Heart left ventricle (tissue), 13 donors: ENCODE data around the gene KRTAP5-6.

Source experiments
- POLR2A ChIP-seq, 2 donors: fragments of 450-650 bp; IDR thresholded peaks; one replicate each; pipeline ENCODE4 v1.6.1; 2017; ENCODE audit warnings: antibody characterized with exemption in 2 of 2, mild to moderate bottlenecking in 2 of 2, moderate library complexity in 2 of 2
- TF ChIP-seq, protein P1 (sequence below), 12 donors: fragments of 200-600 bp; sonication (generic) in 4 of 12; IDR thresholded peaks; one replicate each; pipeline versions ENCODE4 v1.5.0 to v1.8.0; 2018 to 2022; ENCODE audit warnings: antibody characterized with exemption in 12 of 12, mild to moderate bottlenecking in 5 of 12
- donor health status: ischemic (EF 13 %, LVEDD 7.1; RV severe dilation, severe dysfunction).
- donor health status: DM: no; HTN: yes; CAD: no.
- donor health status: DM: no; HTN: no; CAD: no.
- donor health status: ischemic (EF 25% LVEDD 6.9; RV normal size, moderate dysfunction).
- donor health status: ischemic (EF 25% LVEDD 5.7; RV mildly dilated, moderate dysfunction).
- donor health status: ischemic (EF 35%, LVEDD 5.7; RV mildly dilated, moderate dysfunction).
- donor health status: nonischemic (EF 11% LVEDD 7.7; RV severe dilation, severe dysfunction).
- donor health status: DM: yes; HTN: yes; CAD: no.
- donor health status: PGD.
- donor health status: ischemic (EF 29% LVEDD 5.4; RV normal size, mild dysfunction).
- donor health status: nonischemic (EF 23%, LVEDD 6.1; RV moderate dilation, normal function).

DNA sequence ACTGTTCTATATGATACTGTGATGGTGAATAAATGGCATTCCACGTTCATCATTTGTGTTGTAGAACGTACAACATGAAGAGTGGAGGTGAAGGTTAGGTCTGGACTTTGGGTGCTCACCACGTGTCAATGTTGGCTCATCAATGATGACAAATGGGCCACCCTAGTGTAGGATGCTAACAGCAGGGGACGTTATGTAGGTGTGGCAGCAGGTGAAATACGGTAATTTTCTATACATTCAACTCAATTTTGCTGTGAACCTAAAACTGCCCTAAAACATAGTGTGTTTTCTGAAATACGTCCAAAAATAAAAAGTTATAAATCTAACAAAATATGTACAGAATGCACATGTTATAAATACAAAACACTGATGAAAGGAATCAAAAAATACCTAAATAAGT is 6.2 kb downstream of the KRTAP5-6 start:
- no peak for TF ChIP-seq POLR2A (IDR thresholded peaks at IDR 0.05)
- TF ChIP-seq, protein P1, sequence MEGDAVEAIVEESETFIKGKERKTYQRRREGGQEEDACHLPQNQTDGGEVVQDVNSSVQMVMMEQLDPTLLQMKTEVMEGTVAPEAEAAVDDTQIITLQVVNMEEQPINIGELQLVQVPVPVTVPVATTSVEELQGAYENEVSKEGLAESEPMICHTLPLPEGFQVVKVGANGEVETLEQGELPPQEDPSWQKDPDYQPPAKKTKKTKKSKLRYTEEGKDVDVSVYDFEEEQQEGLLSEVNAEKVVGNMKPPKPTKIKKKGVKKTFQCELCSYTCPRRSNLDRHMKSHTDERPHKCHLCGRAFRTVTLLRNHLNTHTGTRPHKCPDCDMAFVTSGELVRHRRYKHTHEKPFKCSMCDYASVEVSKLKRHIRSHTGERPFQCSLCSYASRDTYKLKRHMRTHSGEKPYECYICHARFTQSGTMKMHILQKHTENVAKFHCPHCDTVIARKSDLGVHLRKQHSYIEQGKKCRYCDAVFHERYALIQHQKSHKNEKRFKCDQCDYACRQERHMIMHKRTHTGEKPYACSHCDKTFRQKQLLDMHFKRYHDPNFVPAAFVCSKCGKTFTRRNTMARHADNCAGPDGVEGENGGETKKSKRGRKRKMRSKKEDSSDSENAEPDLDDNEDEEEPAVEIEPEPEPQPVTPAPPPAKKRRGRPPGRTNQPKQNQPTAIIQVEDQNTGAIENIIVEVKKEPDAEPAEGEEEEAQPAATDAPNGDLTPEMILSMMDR (IDR thresholded peaks at IDR 0.05): no peak
